ENCODE measurements around the gene RACK1. TPM values are rescaled to one million over a fixed set of nuclear protein-coding genes. Genes with fewer than 3 reads are reported as not detected.

Gene RACK1
- total RNA-seq, 1 donor from 2014 or later, result 2,816 TPM

DNA sequence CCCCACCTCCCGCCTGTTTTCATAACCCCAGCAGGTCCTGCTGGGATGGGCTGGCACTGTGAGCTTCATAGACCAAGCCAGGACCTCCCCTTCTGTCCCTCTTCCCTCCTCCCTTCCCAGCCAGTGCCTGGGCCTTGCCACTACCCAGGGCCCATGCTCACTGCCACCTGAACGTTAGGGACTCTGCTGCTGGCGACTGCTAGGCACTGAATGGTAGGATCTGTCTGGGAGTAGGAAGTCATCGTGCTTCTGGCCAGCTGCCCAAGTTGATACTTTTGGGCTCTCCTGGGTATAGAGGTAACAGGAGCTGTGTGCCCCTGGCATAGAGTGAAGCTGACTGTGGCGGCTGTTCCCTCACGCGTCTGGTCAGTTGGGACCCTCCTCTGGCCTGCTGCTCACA lies 12.3 kb downstream of the RACK1 start:
- Mint-ChIP-seq H3K36me3 (peaks cover 30% of the 10 kb centered on the region), H3K9me3 (no peaks in the 10 kb centered on the region), H3K4me3 (no peak overlapping the region), H3K27ac (peak overlapping the region; percentile 5), H3K27me3 (ENCODE audit: insufficient read depth, low read depth) (peaks cover 11% of the 10 kb centered on the region), H3K4me1 (peaks cover 2% of the 10 kb centered on the region)
- Histone ChIP-seq H3K27me3 (no peaks in the 10 kb centered on the region), H3F3A (ENCODE audit: low read depth) (peaks cover 27% of the 10 kb centered on the region), H3K27ac (no peak overlapping the region), H3K36me3 (no peaks in the 10 kb centered on the region), H3K4me3 (no peak overlapping the region), H3K9me3 (ENCODE audit: low read depth) (no peaks in the 10 kb centered on the region), H3K4me2 (no peak overlapping the region), H4K20me1 (ENCODE audit: low read depth) (peaks cover 20% of the 10 kb centered on the region), H3K4me1 (no peaks in the 10 kb centered on the region), H3K79me2 (ENCODE audit: low read depth) (peaks cover 22% of the 10 kb centered on the region), H3K9ac (no peak overlapping the region), H2AFZ (replicated peaks) (no peak overlapping the region)
- no peak for DNase-seq (ENCODE audit: low spot score)
- TF ChIP-seq EZH2phosphoT487 (IDR thresholded peaks at IDR 0.05) (no peak), EZH2 (IDR thresholded peaks at IDR 0.05) (no peak)
- TF ChIP-seq, protein P1, sequence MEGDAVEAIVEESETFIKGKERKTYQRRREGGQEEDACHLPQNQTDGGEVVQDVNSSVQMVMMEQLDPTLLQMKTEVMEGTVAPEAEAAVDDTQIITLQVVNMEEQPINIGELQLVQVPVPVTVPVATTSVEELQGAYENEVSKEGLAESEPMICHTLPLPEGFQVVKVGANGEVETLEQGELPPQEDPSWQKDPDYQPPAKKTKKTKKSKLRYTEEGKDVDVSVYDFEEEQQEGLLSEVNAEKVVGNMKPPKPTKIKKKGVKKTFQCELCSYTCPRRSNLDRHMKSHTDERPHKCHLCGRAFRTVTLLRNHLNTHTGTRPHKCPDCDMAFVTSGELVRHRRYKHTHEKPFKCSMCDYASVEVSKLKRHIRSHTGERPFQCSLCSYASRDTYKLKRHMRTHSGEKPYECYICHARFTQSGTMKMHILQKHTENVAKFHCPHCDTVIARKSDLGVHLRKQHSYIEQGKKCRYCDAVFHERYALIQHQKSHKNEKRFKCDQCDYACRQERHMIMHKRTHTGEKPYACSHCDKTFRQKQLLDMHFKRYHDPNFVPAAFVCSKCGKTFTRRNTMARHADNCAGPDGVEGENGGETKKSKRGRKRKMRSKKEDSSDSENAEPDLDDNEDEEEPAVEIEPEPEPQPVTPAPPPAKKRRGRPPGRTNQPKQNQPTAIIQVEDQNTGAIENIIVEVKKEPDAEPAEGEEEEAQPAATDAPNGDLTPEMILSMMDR (IDR thresholded peaks at IDR 0.05), result no peak

DNA sequence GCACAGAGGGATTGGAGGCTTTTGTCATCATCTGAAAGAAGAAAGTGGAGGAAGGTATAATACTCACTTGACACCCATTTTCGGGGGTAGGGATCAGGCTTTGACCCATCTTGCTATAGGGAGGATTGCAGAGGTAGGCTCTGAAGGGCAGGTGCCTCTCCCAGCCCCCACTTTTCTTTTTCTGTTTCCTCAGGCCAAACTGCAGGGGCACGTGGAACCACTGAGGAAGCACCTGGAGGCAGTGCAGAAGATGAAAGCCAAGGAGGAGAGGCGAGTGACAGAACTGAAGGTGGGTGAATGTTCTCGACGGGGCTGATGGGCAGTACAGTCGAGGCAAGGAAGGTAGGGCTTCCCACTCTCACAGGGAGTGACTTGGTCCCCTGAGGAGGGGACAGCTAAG lies 13.2 kb downstream of the RACK1 start:
- no peak overlapping the region for H3K9ac ChIP-seq
- no peaks in the 10 kb centered on the region for H3K27me3 ChIP-seq
- Mint-ChIP-seq H3K4me1 (peaks cover 6% of the 10 kb centered on the region), H3K4me3 (no peak overlapping the region), H3K27me3 (ENCODE audit: insufficient read depth, low read depth) (peaks cover 11% of the 10 kb centered on the region), H3K27ac (no peak overlapping the region), H3K9me3 (no peaks in the 10 kb centered on the region), H3K36me3 (peaks cover 23% of the 10 kb centered on the region)
- no peak for DNase-seq (ENCODE audit: low spot score)
- H3F3A ChIP-seq (ENCODE audit: low read depth), result peaks cover 18% of the 10 kb centered on the region
- H3K4me2 ChIP-seq, result no peak overlapping the region
- H3K9me3 ChIP-seq (ENCODE audit: low read depth), result no peaks in the 10 kb centered on the region
- no peaks in the 10 kb centered on the region for H3K36me3 ChIP-seq
- peaks cover 31% of the 10 kb centered on the region for H3K79me2 ChIP-seq (ENCODE audit: low read depth)
- no peaks in the 10 kb centered on the region for H3K4me1 ChIP-seq
- H3K27ac ChIP-seq, result no peak overlapping the region
- H4K20me1 ChIP-seq (ENCODE audit: low read depth), result peaks cover 11% of the 10 kb centered on the region
- H2AFZ ChIP-seq (replicated peaks), result no peak overlapping the region
- no peak for TF ChIP-seq EZH2phosphoT487 (IDR thresholded peaks at IDR 0.05)
- TF ChIP-seq EZH2 (IDR thresholded peaks at IDR 0.05), result no peak
- TF ChIP-seq, protein P1 (IDR thresholded peaks at IDR 0.05), result no peak
- no peak overlapping the region for H3K4me3 ChIP-seq

DNA sequence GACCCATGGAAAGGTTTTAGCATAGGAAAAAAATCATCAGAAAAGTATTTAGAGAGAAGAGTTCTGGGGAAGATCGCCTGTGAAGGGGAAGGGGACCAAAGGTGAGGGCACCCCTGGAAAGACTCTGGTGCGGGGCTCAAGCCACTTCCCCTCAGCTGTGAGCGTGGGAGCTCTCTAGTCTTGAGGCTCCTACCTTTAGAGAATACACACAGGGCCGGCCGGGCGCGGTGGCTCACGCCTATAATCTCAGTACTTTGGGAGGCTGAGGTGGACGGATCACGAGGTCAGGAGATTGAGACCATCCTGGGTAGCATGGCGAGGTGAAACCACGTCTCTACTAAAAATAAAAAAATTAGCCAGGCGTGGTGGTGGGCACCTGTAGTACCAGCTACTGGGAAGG lies 13.7 kb downstream of the RACK1 start:
- Mint-ChIP-seq H3K4me1 (peaks cover 10% of the 10 kb centered on the region), H3K27me3 (ENCODE audit: insufficient read depth, low read depth) (peaks cover 11% of the 10 kb centered on the region), H3K9me3 (no peaks in the 10 kb centered on the region), H3K27ac (peak overlapping the region; percentile 25), H3K36me3 (peaks cover 18% of the 10 kb centered on the region), H3K4me3 (no peak overlapping the region)
- Histone ChIP-seq H3K36me3 (no peaks in the 10 kb centered on the region), H2AFZ (replicated peaks) (no peak overlapping the region), H3K27ac (no peak overlapping the region), H3K4me1 (no peaks in the 10 kb centered on the region), H3K4me2 (no peak overlapping the region), H3K9ac (no peak overlapping the region), H3K79me2 (ENCODE audit: low read depth) (peaks cover 37% of the 10 kb centered on the region), H3K9me3 (ENCODE audit: low read depth) (no peaks in the 10 kb centered on the region), H3K27me3 (no peaks in the 10 kb centered on the region), H3F3A (ENCODE audit: low read depth) (peaks cover 13% of the 10 kb centered on the region), H4K20me1 (ENCODE audit: low read depth) (peaks cover 6% of the 10 kb centered on the region), H3K4me3 (no peak overlapping the region)
- TF ChIP-seq, protein P1 (IDR thresholded peaks at IDR 0.05), result no peak
- no peak for TF ChIP-seq EZH2 (IDR thresholded peaks at IDR 0.05)
- no peak for TF ChIP-seq EZH2phosphoT487 (IDR thresholded peaks at IDR 0.05)
- no peak for DNase-seq (ENCODE audit: low spot score)

Data from neural progenitor cell (in vitro differentiated cells).